Upper lobe of left lung (tissue), 6 donors: ENCODE data around the gene UCK2. TPM values are rescaled to one million over a fixed set of nuclear protein-coding genes. Genes with fewer than 3 reads are reported as not detected.

Experiments used
- ATAC-seq, 2 donors: fragments of 200-7000 bp; cut with Tn5 transposase; one replicate each; pipeline ENCODE4 v1.9.1; 2022; ENCODE audit warnings: mild to moderate bottlenecking in 2 of 2, moderate library complexity in 2 of 2; ENCODE audit not compliant: low FRiP score in 2 of 2
- DNase-seq, 2 donors: peaks; one replicate each; pipeline ENCODE4 v3.0.0-alpha.2; 2019 to 2020
- H3K27ac ChIP-seq, 4 donors: fragments of 200-600 bp; sonication (generic); one replicate each; pipeline ENCODE4 v1.5.1; 2016 to 2019
- H3K27me3 ChIP-seq, 4 donors: fragments of 200-600 bp; sonication (generic); one replicate each; pipeline ENCODE4 v1.5.1; 2017 to 2019
- H3K36me3 ChIP-seq, 4 donors: fragments of 200-600 bp; sonication (generic); one replicate each; pipeline ENCODE4 v1.5.1; 2016 to 2019
- H3K4me1 ChIP-seq, 4 donors: fragments of 200-600 bp; sonication (generic); one replicate each; pipeline ENCODE4 v1.5.1; 2018 to 2019
- H3K4me3 ChIP-seq, 4 donors: fragments of 200-600 bp; sonication (generic); one replicate each; pipeline ENCODE4 v1.5.1; 2017 to 2019; ENCODE audit warnings: mild to moderate bottlenecking in 2 of 4, moderate library complexity in 1 of 4
- H3K9me3 ChIP-seq, 4 donors: fragments of 200-600 bp; sonication (generic); one replicate each; pipeline ENCODE4 v1.5.1; 2018 to 2019
- EP300 ChIP-seq, 4 donors: sonication (generic); formaldehyde crosslinking; IDR thresholded peaks; one replicate each; pipeline ENCODE4 v1.5.1; 2017; ENCODE audit warnings: antibody characterized with exemption in 4 of 4, control low read depth in 2 of 4
- POLR2A ChIP-seq, 4 donors: fragments of 450-650 bp; IDR thresholded peaks; one replicate each; pipeline ENCODE4 v1.5.1; 2016 to 2017; ENCODE audit warnings: antibody characterized with exemption in 4 of 4, mild to moderate bottlenecking in 2 of 4
- POLR2AphosphoS5 ChIP-seq, 2 donors: sonication (generic); formaldehyde crosslinking; IDR thresholded peaks; one replicate each; pipeline ENCODE4 v1.5.1; 2017; ENCODE audit warnings: antibody characterized with exemption in 2 of 2
- WGBS, 2 donors: methylation state at CpG; one replicate each; pipeline ENCODE4 v1.1.5; 2017 to 2018; 5-methylcytosine and 5-hydroxymethylcytosine counted together
- total RNA-seq, 6 donors: library from RNA; depleted of rRNA in 4 of 6; stranded (reverse); fragments of >200 nt in 4 of 6; gene quantifications; one replicate each; pipeline versions ENCODE4 v1.1.0 to v1.2.1, GENCODE V29; 2016 to 2021
- TF ChIP-seq, protein P1 (sequence below), 6 experiments: fragments of 450-650 bp in 4 of 6; fragments of 200-600 bp in 2 of 6; sonication (generic) in 2 of 6; IDR thresholded peaks; one replicate each; pipeline ENCODE4 v1.5.1; 2016 to 2019; ENCODE audit warnings: antibody characterized with exemption in 6 of 6
- donor health status: DM: no; HTN: no; CAD: no; lungs with moderate emphysema.
- donor health status: DM: no; HTN: yes; CAD: no; lungs with severe emphysema.

Gene UCK2
- total RNA-seq, 6 donors from 2014 or later, result 7.5 to 17.9 (median 9.7) TPM

DNA sequence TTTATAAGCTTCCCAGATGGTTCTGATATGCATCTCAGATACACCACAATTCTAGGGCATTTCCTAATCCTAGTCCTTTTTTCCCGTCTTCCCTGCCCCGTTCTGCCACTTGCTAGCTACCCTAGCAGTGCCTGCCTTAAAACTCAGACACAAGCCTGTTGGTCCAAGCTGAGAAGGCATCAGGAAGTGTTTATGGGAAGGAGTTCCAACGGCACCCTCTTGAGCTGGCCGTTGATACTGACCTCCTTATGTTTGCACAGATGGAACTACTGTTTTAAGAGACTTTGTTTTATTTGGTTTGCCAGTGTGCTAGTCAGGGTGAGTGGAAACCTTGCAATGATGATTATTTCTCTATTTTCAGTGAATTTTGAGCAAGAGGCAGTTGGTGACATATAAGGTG lies 67.2 kb downstream of the UCK2 start:
- Histone ChIP-seq H3K27me3 (no peaks in the 10 kb centered on the region), H3K9me3 (no peaks in the 10 kb centered on the region), H3K4me3 (no peak overlapping the region), H3K27ac (no peak overlapping the region), H3K36me3 (peaks cover 0 to 32% (median 5%) of the 10 kb centered on the region in 4 donors), H3K4me1 (peaks cover 0 to 15% (median 4%) of the 10 kb centered on the region in 4 donors)
- no peak for DNase-seq
- ATAC-seq, result no peak
- WGBS, 2 donors, result 74 to 77% methylated on average over 4 of the region's 4 CpGs
- TF ChIP-seq POLR2A (IDR thresholded peaks at IDR 0.05) (no peak), EP300 (IDR thresholded peaks at IDR 0.05) (no peak), POLR2AphosphoS5 (IDR thresholded peaks at IDR 0.05) (no peak)
- TF ChIP-seq, protein P1, sequence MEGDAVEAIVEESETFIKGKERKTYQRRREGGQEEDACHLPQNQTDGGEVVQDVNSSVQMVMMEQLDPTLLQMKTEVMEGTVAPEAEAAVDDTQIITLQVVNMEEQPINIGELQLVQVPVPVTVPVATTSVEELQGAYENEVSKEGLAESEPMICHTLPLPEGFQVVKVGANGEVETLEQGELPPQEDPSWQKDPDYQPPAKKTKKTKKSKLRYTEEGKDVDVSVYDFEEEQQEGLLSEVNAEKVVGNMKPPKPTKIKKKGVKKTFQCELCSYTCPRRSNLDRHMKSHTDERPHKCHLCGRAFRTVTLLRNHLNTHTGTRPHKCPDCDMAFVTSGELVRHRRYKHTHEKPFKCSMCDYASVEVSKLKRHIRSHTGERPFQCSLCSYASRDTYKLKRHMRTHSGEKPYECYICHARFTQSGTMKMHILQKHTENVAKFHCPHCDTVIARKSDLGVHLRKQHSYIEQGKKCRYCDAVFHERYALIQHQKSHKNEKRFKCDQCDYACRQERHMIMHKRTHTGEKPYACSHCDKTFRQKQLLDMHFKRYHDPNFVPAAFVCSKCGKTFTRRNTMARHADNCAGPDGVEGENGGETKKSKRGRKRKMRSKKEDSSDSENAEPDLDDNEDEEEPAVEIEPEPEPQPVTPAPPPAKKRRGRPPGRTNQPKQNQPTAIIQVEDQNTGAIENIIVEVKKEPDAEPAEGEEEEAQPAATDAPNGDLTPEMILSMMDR (IDR thresholded peaks at IDR 0.05), result no peak

DNA sequence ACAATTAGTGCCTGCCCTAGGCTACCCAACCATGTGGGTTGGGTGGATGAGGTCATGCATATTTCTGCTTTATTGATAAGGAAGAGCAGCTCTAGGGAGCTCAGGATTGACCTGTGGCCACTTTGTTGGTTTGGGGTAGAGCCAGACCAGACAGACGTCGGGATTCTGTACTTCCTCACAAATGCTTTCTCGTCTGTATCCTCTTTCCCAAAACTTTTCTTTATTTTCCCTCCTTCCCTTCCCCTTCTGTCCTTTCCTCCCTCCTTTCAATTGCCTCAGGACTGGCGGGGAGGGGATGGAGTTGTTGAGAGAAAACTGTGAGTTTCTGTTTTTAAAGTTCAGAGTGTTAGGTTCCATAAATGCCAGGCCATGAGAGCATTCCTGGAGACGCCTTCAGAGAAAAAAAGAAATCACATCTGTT lies 68.0 kb downstream of the UCK2 start:
- ATAC-seq (peak in 1 of 2 donors; percentile 60), DNase-seq (no peak)
- Histone ChIP-seq H3K27ac (no peak overlapping the region), H3K9me3 (no peaks in the 10 kb centered on the region), H3K36me3 (peaks cover 0 to 32% (median 5%) of the 10 kb centered on the region in 4 donors), H3K4me3 (no peak overlapping the region), H3K4me1 (peaks cover 0 to 17% (median 4%) of the 10 kb centered on the region in 4 donors), H3K27me3 (no peaks in the 10 kb centered on the region)
- 73 to 79% methylated on average over 5 of the region's 5 CpGs for WGBS, 2 donors
- TF ChIP-seq EP300 (IDR thresholded peaks at IDR 0.05), result no peak
- no peak for TF ChIP-seq POLR2A (IDR thresholded peaks at IDR 0.05)
- TF ChIP-seq POLR2AphosphoS5 (IDR thresholded peaks at IDR 0.05), result no peak
- TF ChIP-seq, protein P1 (IDR thresholded peaks at IDR 0.05), result no peak

DNA sequence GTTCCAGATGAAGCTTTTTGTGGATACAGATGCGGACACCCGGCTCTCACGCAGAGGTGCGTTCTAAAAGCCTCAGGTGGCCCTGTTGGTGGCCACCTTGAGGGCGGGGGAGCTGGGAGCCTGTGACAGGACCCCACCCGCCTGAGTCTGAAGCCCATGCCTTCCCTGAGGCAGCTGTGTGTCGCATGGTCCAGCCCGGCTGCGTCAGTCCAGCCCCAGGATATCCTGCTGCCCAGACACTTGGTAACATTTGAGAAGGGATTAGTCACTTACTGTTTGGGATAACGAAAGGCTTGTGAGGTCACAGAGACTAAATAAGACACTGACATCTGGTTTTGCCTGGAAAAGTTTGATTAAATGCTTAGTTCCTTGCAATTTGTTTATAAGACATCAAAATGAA lies 68.9 kb downstream of the UCK2 start:
- Histone ChIP-seq H3K27me3 (no peaks in the 10 kb centered on the region), H3K36me3 (peaks cover 0 to 27% (median 4%) of the 10 kb centered on the region in 4 donors), H3K9me3 (no peaks in the 10 kb centered on the region), H3K4me3 (no peak overlapping the region), H3K4me1 (peaks cover 0 to 17% (median 7%) of the 10 kb centered on the region in 4 donors), H3K27ac (no peak overlapping the region)
- TF ChIP-seq POLR2AphosphoS5 (IDR thresholded peaks at IDR 0.05) (no peak), EP300 (IDR thresholded peaks at IDR 0.05) (no peak), POLR2A (IDR thresholded peaks at IDR 0.05) (no peak)
- TF ChIP-seq, protein P1 (IDR thresholded peaks at IDR 0.05), result no peak
- DNase-seq (peak in 1 of 2 donors; percentile 45), ATAC-seq (peak in 1 of 2 donors; percentile 85)
- 89 to 95% methylated on average over 3 to 10 of the region's 10 CpGs for WGBS, 2 donors

DNA sequence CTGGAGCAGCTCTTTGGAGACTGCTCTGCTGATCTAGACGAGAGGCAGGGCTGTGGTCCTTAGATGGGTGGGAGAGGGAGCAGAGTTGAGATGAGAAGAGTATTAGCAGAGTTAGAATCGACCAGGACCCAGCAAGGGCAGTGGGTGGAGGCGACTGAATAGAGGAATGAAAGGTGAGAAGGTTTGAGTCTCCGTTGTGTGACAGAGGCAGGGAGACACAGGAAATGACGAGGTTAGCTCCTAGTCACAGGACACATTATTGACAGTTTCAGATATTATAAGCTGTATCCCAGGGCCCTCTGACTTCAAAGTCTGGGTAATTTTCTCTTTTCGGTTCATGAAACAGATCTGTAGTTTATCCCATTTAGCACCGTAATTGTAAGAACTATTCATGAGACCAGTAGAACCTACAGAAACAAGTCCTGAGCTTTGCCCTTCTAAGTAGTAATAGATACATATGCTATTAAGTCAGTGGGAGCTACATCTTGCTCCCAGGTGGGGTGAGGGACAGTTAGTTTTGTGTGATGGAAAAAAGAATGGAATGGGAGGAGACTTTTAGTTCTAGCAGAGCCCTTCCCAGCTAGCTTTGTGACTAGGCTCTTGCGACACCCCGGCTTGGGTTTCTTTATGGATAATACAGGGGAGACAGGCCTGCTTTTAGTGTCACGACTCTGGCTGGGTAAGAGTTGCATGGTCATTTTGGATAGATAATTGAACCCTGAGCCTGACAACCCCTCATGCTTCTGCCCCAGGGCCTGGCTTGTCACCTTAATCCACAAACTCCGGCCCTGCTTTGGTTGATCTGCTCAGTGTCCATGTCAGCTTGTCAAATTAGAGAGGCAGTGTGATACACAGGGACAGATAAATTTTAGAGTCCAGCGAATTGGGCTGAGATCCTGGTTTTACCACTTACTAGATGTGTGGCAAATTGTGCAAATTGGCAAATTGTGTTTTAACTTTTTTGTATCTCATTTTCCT lies 70.2 kb downstream of the UCK2 start:
- DNase-seq (no peak), ATAC-seq (no peak)
- peak overlapping the region in 2 of 4 donors; percentile 3 to 20 for H3K27ac ChIP-seq
- H3K4me1 ChIP-seq, result peaks cover 0 to 17% (median 7%) of the 10 kb centered on the region in 4 donors
- H3K27me3 ChIP-seq, result no peaks in the 10 kb centered on the region
- 82 to 84% methylated on average over 12 of the region's 12 CpGs for WGBS, 2 donors
- TF ChIP-seq, protein P1 (IDR thresholded peaks at IDR 0.05), result no peak
- TF ChIP-seq POLR2A (IDR thresholded peaks at IDR 0.05) (no peak), POLR2AphosphoS5 (IDR thresholded peaks at IDR 0.05) (no peak), EP300 (IDR thresholded peaks at IDR 0.05) (no peak)
- H3K9me3 ChIP-seq, result no peaks in the 10 kb centered on the region
- H3K36me3 ChIP-seq, result peaks cover 0 to 16% (median 4%) of the 10 kb centered on the region in 4 donors
- H3K4me3 ChIP-seq, result no peak overlapping the region
